Hippocampal formation (tissue), 2 donors: Measurements from ENCODE around the gene FOXR1.
A peak's percentile ranks its signal among the peaks of the same experiment; 100 is the strongest.
"Not testable (repeated sequence)": the region's sequence is repeated elsewhere in the genome, so short reads cannot be mapped to it uniquely, and the experiment has no call there.

Experiments
- DNase-seq, 2 donors: peaks; one replicate each; lab custom pipeline; 2025; lab: John Stamatoyannopoulos, UW

FOXR1 gene

DNA sequence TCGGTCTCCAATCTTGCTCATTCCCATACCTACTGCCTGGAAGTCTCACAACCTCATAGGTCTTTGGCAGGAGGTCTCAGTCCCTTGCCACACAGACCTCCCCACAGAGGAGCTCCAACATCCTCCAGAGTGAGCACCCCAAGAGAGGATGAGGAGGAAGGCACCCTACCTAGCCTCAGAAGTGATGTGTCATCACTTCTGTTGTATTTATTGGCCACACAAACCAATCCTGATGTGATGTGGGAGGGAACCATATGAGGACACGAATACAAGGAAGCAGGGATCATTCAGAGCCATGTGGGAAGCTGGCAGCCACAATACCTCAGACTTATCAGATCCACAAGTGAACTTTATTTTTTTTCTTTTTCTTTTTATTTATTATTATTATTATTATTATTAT, 24.5 kb upstream of the FOXR1 start:
- DNase-seq: no peak

DNA sequence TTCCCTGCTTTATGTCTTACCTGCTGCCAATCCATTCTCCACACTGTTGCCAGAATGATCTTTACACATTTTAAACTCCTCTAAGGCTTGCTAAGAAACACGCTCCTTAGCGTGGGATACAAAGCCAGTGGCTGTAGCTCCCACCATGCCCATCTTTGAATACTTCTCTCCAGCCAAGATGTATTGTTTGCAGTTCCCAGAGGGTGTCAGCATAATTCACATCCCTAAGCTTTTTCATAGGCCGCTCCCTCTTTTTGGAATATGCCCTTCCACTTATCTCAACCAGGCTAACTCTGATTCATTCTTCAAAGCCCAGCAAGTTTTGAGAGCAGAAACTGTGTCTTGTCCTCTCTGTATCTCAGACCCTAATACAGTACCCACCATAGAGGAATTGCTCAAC, 23.6 kb upstream of the FOXR1 start:
- no peak for DNase-seq

DNA sequence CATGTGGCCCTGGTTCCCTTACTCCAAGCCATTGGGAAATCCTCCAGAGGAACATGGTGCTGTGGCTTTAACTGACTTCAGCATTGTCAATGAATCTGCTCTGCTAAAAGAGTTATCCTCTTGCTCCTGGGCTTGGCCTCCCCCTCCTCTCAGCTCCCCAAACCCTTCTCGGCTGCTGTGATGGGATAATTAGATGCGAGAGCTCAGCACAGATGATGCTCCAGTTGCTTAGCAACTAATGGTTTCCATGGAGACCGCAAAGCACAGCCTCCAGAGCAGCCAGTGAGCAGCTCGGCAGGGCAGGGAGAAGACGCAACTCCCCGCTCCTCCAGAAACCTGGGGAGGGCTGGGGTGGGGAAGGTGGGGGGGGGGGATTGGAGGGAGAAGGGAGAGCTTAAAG, 18.3 kb upstream of the FOXR1 start:
- peak; percentile 46 to 63 for DNase-seq

DNA sequence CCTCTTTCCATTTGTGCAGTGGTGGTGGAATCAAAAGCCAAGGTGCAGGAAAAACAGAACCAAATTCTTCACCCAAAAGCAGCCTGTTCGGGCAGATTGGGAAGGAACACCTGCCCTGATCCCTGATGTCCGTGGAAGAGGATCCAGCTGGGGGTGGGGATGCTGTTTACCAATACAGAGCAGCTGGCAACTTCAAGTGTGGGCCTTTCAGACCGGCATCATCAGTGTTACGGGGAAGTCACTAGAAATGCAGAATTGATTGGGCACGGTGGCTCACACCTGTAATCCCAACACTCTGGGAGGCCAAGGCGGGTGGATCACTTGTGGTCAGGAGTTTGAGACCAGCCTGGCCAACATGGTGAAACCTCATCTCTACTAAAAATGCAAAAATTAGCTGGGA, 17.6 kb upstream of the FOXR1 start:
- not testable (repeated sequence) for DNase-seq

DNA sequence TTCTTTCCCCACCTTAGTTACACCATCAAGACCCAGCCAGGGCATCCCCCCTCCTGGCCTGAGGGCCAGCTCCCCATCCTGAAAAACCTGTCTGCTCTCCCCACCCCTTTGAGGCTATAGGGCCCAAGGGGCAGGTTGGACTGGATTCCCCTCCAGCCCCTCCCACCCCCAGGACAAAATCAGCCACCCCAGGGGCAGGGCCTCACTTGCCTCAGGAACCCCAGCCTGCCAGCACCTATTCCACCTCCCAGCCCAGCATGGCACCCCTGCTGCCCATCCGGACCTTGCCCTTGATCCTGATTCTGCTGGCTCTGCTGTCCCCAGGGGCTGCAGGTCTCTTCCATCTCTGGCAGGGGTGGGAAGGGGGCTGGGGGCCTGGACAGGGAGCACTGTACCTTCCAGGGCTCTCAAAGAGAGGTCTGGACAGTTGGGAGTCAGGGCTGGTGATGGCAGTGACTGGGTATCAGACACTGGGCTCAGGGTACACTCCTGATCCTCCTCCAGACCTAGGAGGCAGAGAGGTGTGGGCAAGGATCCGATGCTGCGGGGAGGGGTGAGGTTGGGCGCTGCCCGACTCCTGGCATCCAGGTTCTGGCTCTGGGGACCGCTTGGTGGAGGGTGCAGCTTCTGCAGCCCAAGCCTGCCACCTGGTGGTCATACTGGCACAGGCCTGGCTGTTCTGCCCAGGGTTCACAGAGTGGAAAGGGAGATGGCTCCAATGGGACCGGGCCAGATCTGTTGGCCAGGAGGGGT, 15.3 kb upstream of the FOXR1 start, which contains the start of gene UPK2:
Gene UPK2, plus strand, starts transcription at position 205 of the 753 bp plus-strand sequence. Its CDS starts 53 bp downstream, at position 258.
- peak; percentile 78 to 84 for DNase-seq

DNA sequence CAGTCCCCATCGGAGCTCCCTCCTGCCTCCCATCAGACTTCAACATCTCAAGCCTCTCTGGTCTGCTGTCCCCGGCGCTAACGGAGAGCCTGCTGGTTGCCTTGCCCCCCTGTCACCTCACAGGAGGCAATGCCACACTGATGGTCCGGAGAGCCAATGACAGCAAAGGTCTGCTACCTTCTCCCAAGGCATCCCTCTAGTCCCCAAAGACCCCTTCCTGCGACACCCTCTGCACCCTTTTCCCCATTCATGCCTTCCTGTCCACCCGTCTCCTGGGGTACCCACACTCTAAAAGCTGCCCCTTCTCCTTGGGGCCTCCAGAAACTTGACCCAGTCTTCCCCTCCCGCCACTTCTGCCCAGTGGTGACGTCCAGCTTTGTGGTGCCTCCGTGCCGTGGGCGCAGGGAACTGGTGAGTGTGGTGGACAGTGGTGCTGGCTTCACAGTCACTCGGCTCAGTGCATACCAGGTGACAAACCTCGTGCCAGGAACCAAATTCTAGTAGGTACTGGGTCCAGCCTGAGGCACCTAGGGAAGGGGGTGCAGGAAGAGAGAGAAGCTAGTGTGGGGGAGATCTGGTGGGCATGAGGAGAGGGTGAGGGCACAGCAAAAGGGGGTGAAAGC, 14.6 kb upstream of the FOXR1 start:
- no peak for DNase-seq

DNA sequence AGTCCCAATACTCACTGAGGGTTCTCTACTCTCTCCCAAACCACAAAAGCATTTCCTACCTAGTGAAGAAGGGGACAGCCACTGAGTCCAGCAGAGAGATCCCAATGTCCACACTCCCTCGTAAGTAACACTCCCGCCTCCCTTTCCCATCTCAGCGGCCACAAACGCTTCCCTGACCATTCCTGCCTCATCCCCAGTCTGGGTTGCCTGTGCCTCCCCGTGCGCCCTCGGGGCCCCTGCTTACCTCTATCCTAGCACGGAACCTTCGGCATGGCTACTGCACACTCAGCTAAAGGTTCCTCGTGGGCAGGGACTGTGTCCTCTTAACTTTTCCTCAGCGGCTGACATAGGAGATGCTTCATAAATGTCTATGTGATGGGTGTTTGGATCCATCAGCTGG, 14.0 kb upstream of the FOXR1 start:
- no peak for DNase-seq

DNA sequence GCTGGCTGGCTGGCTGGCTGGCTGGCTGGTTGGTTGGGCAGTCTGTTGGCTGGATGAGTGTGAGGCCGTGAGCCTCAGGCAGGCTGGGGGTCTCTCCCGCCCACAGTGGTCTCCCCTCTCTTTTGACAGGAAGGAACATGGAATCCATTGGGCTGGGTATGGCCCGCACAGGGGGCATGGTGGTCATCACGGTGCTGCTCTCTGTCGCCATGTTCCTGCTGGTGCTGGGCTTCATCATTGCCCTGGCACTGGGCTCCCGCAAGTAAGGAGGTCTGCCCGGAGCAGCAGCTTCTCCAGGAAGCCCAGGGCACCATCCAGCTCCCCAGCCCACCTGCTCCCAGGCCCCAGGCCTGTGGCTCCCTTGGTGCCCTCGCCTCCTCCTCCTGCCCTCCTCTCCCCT, 13.6 kb upstream of the FOXR1 start:
- no peak for DNase-seq

DNA sequence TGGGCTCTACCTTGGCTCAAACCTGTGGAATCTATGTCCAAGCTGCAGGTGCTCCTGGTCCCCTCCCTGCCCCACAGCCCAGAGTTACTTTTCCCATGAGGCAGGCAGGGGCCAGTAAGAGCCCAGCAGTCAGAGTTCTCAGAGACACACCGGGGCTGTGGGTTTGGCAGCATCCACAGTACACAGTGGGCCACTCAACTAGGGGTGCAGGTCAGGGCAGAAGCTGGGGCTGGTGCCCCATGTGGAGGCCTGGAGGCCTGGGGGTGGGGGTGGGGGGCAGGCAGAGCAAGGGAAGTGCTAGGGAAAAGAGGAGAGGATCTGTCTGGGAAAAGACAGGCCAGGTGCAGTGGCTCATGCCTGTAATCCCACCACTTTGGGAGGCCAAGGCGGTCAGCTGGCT, 13.0 kb upstream of the FOXR1 start:
- DNase-seq: no peak

DNA sequence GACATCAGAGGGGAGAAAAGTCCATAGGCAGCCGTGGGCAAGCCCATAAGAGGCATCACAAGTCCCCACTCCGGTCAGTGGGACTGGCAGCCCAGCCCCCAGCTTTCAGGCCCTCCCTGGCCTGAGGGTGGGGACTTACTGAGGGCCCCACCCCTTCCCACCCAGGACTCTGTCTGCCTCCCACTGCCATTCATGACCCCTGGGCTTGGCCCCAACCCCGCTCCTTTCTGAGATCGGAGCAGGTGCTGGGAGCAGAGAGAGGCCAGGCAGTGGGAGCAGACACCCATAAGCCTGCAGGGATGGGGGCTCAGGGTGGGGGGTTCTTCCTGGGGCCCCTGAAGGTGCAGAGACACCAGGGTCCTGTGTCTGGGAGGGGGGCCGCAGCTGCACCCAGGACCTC, 10.4 kb upstream of the FOXR1 start:
- no peak for DNase-seq

DNA sequence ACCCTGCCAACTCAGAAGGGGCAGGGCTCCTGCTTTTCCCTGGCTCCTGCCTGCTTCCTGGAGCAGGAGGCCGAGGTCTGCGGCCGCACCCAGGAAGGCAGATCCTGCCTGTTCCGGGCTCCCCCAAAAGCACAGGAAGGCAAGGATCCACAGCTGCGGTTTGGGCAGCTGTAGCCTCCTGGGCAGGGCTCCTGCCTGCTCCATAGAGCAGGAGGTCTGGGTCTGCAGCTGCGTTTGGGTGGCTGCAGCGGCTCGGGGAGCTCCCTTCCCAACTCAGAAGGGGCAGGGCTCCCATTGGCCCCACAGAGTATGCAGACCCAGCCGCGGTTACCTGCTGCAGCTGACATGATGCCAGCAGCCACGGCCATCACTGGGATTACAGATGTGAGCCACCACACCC, 10.0 kb upstream of the FOXR1 start:
- DNase-seq: no peak

DNA sequence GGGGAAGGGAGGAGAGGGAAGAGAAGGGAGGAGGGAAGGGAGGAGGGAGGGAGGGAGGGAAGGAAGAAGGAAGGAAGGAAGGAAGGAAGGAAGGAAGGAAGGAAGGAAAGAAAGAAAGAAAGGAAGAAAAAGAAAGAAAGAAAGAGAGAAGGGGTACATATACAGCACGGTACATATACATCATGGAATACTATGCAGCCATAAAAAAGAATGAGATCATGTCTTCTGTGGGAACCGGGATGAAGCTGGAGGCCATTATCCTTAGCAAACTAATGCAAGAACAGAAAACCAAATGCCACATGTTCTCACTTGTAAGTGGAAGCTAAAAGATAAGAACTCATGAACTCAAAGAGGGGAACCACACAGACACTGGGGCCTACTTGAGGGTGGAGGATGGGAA, 2.1 kb upstream of the FOXR1 start:
- not testable (repeated sequence) for DNase-seq

DNA sequence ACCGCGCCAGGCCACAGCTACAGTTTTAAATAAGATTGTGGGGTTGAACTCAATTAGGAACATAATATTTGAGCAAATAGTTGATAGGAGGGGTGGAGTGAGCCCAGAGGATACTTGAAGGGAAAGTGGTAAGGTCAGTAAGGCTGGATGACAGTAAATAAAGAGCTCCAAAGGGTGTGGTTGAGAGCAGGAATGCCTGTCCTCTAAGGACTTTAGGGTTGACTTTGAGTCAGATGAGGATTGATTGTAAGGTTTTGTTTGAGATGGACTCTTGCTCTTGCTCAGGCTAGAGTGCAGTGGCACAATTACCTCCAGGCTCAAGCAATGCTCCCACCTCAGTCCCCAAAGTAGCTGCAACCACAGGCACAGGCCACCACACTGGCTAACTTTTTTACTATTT, 2.4 kb downstream of the FOXR1 start:
- DNase-seq: no peak

DNA sequence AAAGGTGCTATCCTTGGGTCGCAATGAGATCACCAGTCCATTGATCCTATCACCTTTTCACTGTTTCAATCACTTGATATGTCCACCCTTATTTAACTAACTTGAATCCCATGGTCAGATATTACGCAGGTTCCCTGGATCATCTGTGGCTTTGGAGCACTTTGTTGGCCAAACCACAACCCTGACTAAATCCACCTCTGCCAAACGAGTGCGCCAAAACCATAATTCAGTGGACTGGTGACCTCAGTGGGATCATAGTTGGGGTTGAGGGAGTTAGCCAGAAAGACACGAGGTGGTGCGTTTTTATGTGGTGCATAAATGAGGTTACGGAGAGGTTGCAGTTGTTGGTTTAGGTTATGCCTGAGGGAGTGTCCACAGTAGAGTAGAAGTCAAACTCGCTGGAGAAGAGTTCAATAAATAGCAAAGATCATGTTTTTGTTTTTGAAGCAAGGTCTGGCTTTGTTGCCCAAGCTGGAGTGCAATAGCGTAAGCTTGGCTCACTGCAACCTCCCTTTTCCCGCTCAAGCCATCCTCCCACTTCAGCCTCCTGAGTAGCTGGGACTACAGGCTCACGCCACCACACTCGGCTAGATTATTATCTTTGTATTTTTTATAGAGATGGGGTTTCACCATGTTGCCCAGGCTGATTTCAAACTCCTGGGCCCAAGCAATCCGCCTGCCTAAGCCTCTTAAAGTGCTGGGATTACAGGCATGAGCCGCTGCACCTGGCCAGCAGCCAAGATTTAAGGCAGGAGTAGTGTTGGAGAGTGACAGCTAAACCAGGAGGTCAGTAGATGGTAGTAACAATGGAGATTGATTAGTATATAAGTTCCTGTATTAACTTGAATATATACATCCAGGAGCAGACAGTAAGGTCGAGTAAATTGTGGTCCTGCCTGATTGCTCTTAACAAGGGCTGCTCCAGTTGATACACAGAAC, 4.5 kb downstream of the FOXR1 start:
- no peak for DNase-seq

DNA sequence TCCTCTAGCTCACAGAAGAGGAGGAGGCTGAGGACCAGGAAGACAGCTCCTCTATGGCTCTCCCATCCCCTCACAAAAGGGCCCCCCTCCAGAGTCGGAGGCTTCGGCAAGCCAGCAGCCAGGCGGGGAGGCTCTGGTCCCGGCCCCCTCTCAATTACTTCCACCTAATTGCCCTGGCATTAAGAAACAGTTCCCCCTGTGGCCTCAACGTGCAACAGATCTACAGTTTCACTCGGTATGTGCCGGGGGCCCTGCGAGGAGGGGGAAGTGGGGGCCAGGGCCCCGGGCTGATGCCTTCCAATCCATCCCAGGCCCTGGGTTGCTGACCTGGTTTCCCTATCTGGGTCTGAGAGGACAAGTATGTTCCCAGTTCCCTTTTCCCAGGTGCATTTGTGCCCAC, 7.9 kb downstream of the FOXR1 start:
- no peak for DNase-seq

DNA sequence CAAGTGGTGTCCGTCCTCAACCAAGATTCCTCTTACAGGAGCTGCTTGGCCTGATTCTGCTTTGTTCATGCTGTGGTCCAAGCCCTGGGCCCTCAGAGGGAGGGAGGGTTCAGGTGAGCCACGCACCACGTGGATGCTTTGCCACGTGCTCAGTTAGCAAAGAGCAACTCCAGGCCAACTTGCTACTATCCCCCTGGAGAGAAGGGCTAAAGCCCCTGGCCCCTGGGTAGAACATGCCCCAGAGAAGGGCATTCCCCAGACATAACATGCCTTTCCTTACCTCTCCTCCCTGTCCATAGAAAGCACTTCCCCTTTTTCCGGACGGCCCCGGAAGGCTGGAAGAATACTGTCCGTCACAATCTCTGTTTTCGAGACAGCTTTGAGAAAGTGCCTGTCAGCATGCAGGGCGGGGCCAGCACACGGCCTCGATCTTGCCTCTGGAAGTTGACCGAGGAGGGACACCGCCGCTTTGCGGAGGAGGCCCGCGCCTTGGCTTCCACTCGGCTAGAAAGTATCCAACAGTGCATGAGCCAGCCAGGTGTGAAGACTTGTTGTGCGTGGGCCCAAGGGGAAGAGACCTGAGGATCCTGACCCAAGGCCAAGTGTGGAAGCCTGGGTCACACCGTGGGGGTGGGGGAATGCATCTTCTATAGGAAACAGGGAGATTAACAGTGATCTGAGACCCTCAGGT, 8.8 kb downstream of the FOXR1 start:
- DNase-seq: no peak

DNA sequence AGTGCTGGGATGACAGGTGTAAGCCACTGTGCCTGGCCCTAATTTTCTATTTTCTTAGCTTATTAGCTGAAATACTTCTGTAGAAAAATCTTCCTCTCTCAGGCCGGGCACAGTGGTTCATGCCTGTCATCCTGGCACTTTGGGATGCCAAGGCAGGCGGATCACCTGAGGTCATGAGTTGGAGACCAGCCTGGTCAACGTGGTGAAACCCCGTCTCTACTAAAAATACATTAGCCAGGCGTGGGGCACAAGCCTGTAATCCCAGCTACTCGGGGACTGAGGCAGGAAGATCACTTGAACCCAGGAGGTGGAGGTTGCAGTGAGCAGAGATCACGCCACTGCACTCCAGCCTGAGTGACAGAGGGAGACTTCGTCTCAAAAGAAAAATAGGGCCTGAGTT, 12.8 kb downstream of the FOXR1 start:
- DNase-seq: not testable (repeated sequence)

DNA sequence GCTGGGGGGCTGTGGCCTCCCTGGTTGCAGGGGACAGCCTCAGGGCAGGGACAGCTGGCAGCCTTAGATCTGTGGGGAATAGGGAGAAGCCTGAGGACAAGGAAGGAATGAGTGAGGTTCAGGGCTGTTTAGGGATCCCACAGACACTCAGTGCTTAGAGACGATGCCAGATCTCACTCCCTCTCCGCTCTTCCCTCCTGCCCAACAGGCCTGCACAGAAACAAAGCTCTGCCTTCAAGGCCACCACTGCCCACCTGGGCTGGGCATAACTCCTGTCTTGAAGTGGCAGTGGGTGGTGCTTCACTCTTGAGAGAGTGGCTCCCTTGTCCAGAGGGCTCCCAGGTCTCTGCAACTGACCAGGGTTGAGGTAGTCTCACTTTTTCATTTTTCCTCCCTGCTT, 13.3 kb downstream of the FOXR1 start:
- DNase-seq: no peak

DNA sequence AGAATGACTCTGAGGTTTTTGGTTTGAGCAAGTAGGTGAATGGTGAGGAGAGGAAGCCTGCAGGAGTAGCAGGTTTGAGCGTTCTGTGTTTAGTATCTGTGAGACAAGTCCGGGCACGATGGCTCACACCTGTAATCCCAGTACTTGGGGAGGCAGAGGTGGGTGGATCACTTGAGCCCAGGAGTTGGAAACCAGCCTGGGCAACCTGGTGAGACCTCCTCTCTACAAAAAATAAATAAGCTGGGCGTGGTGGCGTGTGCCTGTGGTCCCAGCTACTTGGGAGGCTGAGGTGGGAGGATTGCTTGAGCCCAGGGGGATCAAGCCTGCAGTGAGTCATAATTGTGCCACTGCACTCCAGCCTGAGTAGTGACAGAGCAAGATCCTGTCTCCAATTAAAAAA, 16.7 kb downstream of the FOXR1 start:
- no peak for DNase-seq

DNA sequence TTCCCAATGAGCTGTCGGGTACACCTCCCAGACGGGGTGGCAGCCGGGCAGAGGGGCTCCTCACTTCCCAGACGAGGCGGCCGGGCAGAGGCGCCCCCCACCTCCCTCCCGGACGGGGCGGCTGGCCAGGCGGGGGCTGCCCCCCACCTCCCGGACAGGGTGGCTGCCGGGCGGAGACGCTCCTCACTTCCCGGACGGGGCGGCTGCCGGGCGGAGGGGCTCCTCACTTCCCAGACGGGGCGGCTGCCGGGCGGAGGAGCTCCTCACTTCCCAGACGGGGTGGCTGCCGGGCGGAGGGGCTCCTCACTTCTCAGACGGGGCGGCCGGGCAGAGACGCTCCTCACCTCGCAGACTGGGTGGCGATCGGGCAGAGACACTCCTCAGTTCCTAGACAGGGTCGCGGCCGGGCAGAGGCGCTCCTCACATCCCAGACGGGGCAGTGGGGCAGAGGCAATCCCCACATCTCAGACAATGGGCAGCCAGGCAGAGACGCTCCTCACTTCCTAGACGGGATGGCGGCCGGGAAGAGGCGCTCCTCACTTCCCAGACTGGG, 20.0 kb downstream of the FOXR1 start:
- DNase-seq: not testable (repeated sequence)

DNA sequence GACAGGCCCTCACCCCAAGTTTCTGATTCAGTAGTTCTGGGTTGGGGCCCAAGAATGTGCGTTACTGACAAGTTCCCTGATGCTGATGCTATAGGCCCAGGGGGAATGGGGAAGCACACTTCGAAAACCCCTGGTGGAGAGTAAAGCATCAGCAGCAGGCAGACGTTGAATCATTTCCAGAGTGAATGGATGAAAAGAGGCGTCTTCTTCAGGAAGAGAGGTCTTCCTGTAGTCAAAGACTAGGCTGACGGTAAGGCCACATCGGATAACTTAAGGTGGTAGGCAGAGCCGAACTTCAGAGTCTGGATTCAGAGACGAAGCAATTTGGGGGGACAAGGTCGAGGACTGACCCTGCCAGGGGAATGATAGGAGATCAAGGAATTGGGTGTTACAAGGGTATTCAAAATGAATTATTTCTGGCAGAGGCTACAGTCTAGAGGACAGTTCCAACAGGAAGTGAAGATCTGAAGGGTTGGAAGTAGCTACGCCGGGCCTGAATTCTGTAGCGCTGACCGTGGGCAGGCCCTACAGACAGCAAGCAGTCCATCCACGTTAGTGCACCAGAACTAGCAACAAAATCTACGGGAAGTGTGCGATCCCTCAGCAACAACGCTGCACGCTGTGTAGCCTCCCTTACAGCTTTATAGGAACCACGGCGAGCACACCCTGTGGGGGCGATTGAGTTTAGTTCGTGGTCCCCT, 25.5 kb downstream of the FOXR1 start:
- DNase-seq: peak in 1 of 2 donors; percentile 17
